GM10266 (cell line): Measurements from ENCODE around the gene CLK1.

Experiments
- DNase-seq: peaks from one replicate; pipeline ENCODE4 v3.0.0; 2012; ENCODE audit errors: extremely low spot score
- CTCF ChIP-seq: IDR thresholded peaks from 2 replicates; pipeline ENCODE4 v1.5.1; 2012; ENCODE audit warnings: mild to moderate bottlenecking, low read depth; ENCODE audit not compliant: control insufficient read depth, insufficient read depth; ENCODE audit errors: missing control alignments

CLK1 gene

DNA sequence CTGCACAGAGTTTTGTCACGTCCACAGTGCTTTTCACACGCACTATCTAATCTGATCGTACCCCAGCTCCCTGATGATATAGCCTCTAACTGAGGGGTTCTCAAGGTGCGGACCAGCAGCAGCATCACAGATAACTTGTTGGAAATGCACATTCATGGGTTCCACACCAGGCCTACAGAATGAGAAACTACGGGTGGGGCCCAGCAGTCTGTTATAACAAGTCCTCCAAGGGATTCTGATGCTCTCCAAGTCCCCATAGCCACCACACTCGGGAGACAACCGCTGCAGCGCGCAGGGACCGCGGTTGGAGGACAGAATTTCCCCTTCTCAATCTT is 53.5 kb downstream of the CLK1 start:
- DNase-seq = no peak
- no peak for TF ChIP-seq CTCF

GRCh38 chr2:200810252-200810997 is 54.0 kb downstream of the CLK1 start:
- DNase-seq = no peak
- no peak for TF ChIP-seq CTCF

DNA sequence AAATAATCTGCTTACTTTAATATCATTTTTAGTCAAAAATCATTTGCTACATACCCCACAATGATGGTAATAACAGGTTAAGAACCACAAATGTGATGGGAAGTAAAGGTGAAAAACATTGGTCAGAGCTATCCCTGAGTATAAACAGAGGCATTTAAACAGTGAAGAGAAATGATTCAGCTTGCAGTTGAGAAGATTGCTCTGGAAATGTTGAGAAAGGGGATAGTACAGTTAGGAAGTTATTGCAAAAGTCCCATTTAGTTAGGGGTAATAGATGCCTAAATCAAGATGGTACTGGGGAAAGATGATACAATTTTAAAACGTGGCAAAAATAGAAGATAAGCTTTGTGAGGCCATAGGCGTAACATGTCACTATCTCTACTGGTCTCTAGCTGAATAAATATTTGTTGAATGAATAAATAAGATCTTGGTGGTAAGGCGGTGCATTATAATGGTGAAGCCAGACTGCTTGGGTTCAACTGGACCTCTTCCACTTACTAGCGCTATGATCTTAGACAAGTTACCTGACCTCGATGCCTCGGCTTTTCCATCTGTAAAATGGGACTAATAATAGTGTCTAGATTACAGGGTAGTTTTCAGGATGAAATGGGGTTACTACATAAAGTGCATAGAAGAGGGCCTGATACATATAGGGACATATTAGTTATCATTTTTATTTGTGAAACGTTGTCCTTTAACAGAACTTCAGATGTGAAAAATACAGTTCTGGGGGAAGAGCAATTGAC is 54.8 kb downstream of the CLK1 start:
- no peak for TF ChIP-seq CTCF
- no peak for DNase-seq
